T-helper 1 cell treated with Interleukin-12 subunit alpha and Interleukin-12 subunit beta and Interleukin-4 antibody, amounts not matched to agents 30 ng/mL and 1 ng/mL, for 36 hours (primary cell): ENCODE measurements around the gene NPPC. TPM values are rescaled to one million over a fixed set of nuclear protein-coding genes. Genes with fewer than 3 reads are reported as not detected.
"Not testable (repeated sequence)": the region's sequence is repeated elsewhere in the genome, so short reads cannot be mapped to it uniquely, and the experiment has no call there.

Experiments used
- intact Hi-C: fragments of 100-400 bp; cut with micrococcal nuclease; formaldehyde crosslinking; loops from one replicate; pipeline ENCODE4 v1.15.1; 2024
- total RNA-seq: library from RNA; stranded (reverse); gene quantifications from 2 replicates; pipeline ENCODE4 v1.2.3, GENCODE V29; 2022

The NPPC gene
- total RNA-seq, 1 donor from 2014 or later, result not detected

DNA sequence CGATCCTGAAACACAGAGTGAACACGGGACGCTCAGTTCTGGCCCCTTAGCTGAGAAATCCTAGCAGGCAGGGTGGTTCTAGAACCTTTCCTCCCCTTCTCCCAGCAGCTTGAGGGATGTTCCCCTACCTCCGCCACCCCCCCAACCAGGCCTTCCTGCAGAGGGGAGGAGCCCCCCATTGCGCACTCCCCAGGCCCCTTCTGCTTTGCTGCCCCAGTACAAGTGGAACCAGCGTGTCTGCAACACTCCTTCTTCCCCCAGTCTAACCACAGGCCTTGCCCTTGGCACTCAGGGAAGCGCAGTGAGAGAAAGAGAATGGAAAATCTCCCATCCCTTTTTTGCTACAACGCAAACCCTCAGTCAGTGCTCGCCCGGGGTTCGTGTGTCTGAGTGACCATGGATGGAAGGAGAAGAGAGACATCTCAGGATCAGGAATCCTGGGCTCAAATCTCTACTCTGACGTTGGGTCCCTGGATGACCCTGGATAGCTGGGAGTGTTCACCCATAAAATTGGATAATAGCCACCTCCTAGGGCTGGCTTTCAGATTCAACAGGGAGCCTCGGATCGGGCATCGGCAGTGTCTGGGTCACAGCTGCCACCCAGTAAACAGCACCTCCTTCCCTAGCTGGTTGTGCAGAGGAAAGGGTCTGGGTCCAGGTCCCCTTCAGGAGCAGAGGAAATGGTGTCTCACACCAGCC is 3.7 kb downstream of the NPPC start:
- intact Hi-C loops, result no loop called here

DNA sequence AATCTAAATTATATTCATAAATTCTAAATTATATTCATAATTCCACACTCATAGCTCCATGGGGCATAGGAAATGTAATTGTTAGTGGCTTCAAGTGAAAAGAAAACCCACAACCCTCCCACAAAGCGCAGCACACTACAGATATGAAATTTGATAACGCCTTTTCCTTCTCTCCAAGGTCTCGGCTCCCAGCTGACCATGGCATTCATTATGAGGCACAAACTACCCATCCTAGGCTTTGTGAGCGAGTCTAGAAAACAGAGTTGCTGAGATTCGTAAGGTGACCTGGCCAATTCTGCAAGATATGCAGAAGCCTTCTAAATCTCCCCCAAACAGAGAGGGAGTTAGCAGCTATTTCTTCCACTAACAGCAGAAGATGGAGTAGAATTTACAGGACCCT is 5.4 kb downstream of the NPPC start:
- intact Hi-C loops, result no loop called here

- intact Hi-C loops, result no loop called here
Measured at GRCh38 chr2:231920366-231920765, 5.8 kb downstream of the NPPC start.

GRCh38 chr2:231919341-231920035 is 6.7 kb downstream of the NPPC start:
- intact Hi-C loops, result no loop called here

GRCh38 chr2:231918501-231919330 is 7.5 kb downstream of the NPPC start:
- intact Hi-C loops, result no loop called here

GRCh38 chr2:231917280-231918066 is 8.7 kb downstream of the NPPC start:
- intact Hi-C loops, result no loop called here

DNA sequence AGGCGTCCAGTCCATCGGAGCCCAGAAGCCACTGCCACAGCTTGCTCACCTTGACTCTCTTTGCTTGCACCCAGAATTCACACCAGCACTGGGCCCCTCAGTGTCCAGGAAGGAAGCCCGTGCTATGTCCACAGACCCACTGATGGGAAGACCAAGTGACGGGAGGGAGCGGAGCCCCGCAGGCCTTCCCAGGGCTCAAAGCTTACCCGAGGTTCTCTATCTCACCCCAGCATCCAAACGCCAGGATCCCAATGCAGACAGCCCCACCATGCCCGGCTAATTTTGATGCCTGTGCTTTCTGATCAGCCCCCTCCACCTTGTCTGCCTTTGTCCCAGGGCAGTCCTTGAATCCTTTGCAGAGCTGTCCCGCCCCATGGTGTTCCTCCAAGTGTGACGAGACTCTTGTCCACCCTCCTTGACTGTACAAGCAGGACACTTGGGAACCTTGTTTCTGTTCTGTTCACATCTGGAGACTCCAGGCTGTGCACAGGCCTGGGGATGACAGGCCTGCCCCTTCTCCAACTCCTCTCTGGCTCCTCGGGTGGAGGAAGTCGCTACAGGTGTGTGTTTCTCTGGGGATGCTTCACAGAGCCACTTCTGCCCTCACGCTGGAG is 12.0 kb downstream of the NPPC start:
- intact Hi-C loops, result no loop called here

- intact Hi-C loops, result no loop called here
Measured at GRCh38 chr2:231911381-231911780, 14.8 kb downstream of the NPPC start.

GRCh38 chr2:231910771-231911170 is 15.4 kb downstream of the NPPC start:
- intact Hi-C loops, result no loop called here

GRCh38 chr2:231910161-231910560 is 16.0 kb downstream of the NPPC start:
- intact Hi-C loops, result not testable (repeated sequence)

DNA sequence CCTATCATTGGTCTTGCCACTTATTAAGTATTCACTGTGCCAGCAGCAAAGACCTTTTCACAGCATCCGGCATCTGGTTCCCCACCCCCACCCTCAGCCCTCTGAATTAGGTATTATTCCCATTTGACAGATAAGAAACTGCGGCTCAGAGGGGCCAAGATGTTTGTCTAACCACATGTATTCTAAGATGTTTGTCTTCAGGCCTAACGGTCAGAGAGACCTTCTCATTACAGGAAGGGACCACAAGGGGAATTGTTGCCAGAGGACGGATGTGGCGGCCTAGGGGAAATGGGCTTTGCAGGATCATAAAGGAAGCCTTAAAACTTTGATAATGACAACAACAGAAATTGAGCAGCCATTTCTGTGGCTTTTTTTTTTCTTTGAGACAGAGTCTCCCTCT is 16.6 kb downstream of the NPPC start:
- intact Hi-C loops, result loop anchor here (5.0 to 10.0 kb wide), 2 partner anchors 297 to 615 kb away; partner anchors contain the start of genes CHRND and PRSS56

- intact Hi-C loops, result loop anchor here (5.0 to 10.0 kb wide), 2 partner anchors 296 to 616 kb away; partner anchors contain the start of genes CHRND and PRSS56
Measured at GRCh38 chr2:231908584-231908983, 17.6 kb downstream of the NPPC start.

- intact Hi-C loops, result loop anchor here (2.0 to 10.0 kb wide), 3 partner anchors 17 to 617 kb away; partner anchors contain the start of genes CHRND and PRSS56
Measured at GRCh38 chr2:231907765-231908164, 18.4 kb downstream of the NPPC start.

DNA sequence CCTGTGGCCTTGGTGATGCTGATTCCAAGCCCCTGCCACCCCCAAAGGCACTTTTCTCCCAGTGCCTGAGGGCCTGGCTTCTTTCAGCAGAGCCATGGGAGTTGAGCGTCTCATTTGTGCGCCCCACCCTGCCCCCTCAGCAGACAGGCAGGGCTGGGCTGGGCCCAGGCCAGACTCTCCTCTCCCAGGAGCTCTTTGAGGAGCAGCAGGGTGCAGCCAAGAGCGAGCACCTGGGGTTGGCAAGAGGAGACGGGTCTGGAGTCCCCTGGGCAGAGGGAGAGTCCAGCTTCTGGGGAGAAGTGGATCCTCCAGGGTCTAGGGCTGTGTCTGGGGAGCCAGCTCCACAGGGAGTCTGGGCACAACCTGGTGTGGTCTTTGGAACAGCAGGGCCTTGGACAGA is 21.2 kb downstream of the NPPC start:
- intact Hi-C loops, result loop anchor here (5.0 to 10.0 kb wide), 2 partner anchors 293 to 620 kb away; partner anchors contain the start of genes CHRND and PRSS56

GRCh38 chr2:231904161-231904611 is 22.0 kb downstream of the NPPC start:
- intact Hi-C loops, result loop anchor here (10.0 kb wide), 1 partner anchor 621 kb away; the partner anchor contains the start of genes CHRND and PRSS56

- intact Hi-C loops, result loop anchor here (10.0 kb wide), 1 partner anchor 622 kb away; the partner anchor contains the start of genes CHRND and PRSS56
Measured at GRCh38 chr2:231902598-231902997, 23.6 kb downstream of the NPPC start.

DNA sequence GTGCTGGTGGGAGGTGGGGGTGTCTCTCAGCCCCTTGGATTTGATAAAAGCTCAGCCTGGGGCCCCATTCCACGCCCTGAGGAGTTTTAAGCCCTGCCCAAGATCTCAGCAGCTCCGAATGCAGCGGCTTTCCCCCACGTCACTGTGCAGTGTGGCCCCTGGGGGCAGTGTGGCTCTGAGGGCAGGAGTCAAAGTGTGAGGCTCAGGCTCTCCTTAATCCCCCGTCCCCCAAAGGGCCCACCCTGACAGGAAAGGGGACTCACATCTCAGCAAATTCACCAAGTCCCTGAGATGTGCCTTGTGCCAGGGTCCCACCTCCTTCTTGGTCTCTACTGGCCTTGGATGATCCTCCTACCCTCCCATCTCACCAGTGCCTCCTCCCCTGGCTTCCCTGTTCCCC is 25.2 kb downstream of the NPPC start:
- intact Hi-C loops, result loop anchor here (10.0 kb wide), 1 partner anchor 624 kb away; the partner anchor contains the start of genes CHRND and PRSS56

DNA sequence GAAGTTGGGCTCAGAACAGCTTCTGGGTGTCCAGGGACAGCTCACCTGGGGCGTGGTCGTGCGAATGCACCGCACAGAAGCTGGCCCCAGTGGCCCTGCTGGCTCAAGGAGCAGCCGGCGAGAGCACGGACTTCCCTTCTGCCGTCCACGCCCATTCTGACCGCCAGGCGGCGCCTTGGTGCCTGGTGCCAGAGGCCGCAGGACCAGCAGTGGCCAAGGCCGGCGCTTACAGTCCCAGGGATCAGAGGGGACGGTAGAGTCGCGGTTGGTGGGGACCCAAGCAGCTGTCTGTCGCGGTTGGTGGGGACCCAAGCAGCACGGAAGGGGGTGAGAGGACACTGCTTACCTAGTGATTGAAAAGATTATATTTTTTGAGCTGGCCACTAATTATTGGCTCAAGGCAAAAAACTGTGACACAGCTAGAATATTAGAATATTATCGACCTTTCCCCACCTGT is 25.7 kb downstream of the NPPC start:
- intact Hi-C loops, result loop anchor here (10.0 kb wide), 1 partner anchor 624 kb away; the partner anchor contains the start of genes CHRND and PRSS56

DNA sequence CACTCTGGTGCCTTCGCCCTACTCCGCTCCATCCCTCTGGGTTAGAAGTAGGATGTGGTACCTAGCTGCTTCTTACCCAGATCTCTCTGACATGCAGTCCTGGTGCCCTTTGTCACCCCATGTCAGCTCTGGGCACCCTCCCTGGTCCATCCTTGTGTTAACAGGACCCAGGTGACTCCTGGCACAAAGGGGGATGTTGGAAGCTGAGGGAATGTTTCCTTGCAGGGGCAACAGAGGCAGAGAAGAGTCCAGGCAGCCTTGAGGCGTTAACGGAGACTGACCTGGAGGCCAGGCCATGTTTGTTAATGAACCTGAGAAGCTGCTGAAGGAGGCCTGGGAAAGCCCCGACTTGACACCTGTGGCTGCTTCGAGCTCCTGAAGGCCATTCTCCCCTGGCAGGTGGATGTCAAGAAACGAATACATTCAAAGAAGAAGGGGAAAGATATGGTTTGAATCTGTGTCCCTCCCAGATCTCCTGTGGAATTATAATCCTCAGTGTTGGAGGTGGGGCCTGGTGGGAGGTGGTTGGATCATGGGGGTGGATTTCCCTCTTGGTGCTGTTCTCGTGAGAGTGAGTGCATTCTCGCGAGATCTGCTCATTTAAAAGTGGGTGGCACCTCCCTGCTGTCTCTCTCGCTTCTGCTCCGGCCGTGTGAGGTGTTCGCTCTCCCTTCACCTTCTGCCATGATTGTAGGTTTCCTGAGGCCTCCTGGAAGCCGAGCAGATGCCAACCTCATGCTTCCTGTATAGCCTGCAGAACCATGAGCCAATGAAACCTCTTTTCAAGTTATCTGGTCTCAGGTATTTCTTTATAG is 31.4 kb downstream of the NPPC start:
- intact Hi-C loops, result no loop called here
